HG03066 (cell line): ENCODE data around the gene CIB1.
"Not testable (repeated sequence)": the region's sequence is repeated elsewhere in the genome, so short reads cannot be mapped to it uniquely, and the experiment has no call there.

Source experiments
- ATAC-seq: cut with Tn5 transposase; IDR thresholded peaks from one replicate; pipeline ENCODE4 v1.9.1; 2021; ENCODE audit warnings: low read depth; ENCODE audit not compliant: unreplicated experiment

Gene CIB1

GRCh38 chr15:90201130-90201943 is 32.4 kb downstream of the CIB1 start, which contains the start of gene SEMA4B:
Gene SEMA4B, plus strand, starts transcription at chr15:90201330. Its CDS starts 249 bp downstream, at chr15:90201579.
- peak; percentile 84 for ATAC-seq

- peak; percentile 33 for ATAC-seq
Measured at GRCh38 chr15:90200534-90201129, 33.1 kb downstream of the CIB1 start.

GRCh38 chr15:90194655-90195054 is 39.1 kb downstream of the CIB1 start:
- ATAC-seq = no peak

GRCh38 chr15:90192961-90193786 is 40.6 kb downstream of the CIB1 start:
- no peak for ATAC-seq

GRCh38 chr15:90191794-90192509 is 41.8 kb downstream of the CIB1 start:
- peak; percentile 65 for ATAC-seq

GRCh38 chr15:90191344-90191687 is 42.4 kb downstream of the CIB1 start:
- ATAC-seq = peak; percentile 10

GRCh38 chr15:90190606-90191343 is 43.0 kb downstream of the CIB1 start:
- ATAC-seq = peak; percentile 55

GRCh38 chr15:90189781-90190467 is 43.8 kb downstream of the CIB1 start:
- no peak for ATAC-seq

- no peak for ATAC-seq
Measured at GRCh38 chr15:90188914-90189748, 44.6 kb downstream of the CIB1 start.

- ATAC-seq = not testable (repeated sequence)
Measured at GRCh38 chr15:90188065-90188464, 45.7 kb downstream of the CIB1 start.

- no peak for ATAC-seq
Measured at GRCh38 chr15:90187257-90187868, 46.4 kb downstream of the CIB1 start.

GRCh38 chr15:90184786-90185704 is 48.7 kb downstream of the CIB1 start:
- ATAC-seq = peak; percentile 53

GRCh38 chr15:90184119-90184785 is 49.5 kb downstream of the CIB1 start:
- peak; percentile 72 for ATAC-seq

- no peak for ATAC-seq
Measured at GRCh38 chr15:90181776-90182175, 52.0 kb downstream of the CIB1 start.
